SU-DHL-6 (cell line): Measurements from ENCODE around the gene USP30.

Experiments
- H2AFZ ChIP-seq: fragments of 200-600 bp; sonication (generic); 2 replicates; pipeline ENCODE4 v1.6.1; 2014; ENCODE audit warnings: low read depth, mild to moderate bottlenecking, moderate library complexity, mixed read lengths, antibody characterized with exemption, low read length; ENCODE audit not compliant: severe bottlenecking
- H3F3A ChIP-seq: fragments of 200-600 bp; shearing (Covaris generic); 2 replicates; pipeline ENCODE4 v1.6.0; 2016; ENCODE audit warnings: antibody characterized with exemption, mild to moderate bottlenecking; ENCODE audit not compliant: insufficient read depth
- H3K27ac ChIP-seq: fragments of 200-600 bp; sonication (generic); 2 replicates; pipeline ENCODE4 v1.5.1; 2016; ENCODE audit warnings: low read depth, mild to moderate bottlenecking, low read length, moderate library complexity, mixed read lengths
- H3K27me3 ChIP-seq: fragments of 200-600 bp; sonication (generic), shearing (Covaris generic); 2 replicates; pipeline ENCODE4 v1.6.0; 2014; ENCODE audit warnings: mild to moderate bottlenecking, low read length
- H3K36me3 ChIP-seq: fragments of 200-600 bp; sonication (generic); 2 replicates; pipeline ENCODE4 v1.6.1; 2014; ENCODE audit warnings: mild to moderate bottlenecking, low read length, mixed read lengths
- H3K4me2 ChIP-seq: fragments of 300-600, 200-600 bp; shearing (Covaris generic), sonication (generic); 2 replicates; pipeline ENCODE4 v1.6.0; 2014; ENCODE audit warnings: low read length, low read depth, mild to moderate bottlenecking; ENCODE audit not compliant: poor library complexity, severe bottlenecking
- H3K4me3 ChIP-seq: fragments of 200-600 bp; sonication (generic); 2 replicates; pipeline ENCODE4 v1.5.1; 2014; ENCODE audit warnings: antibody characterized with exemption, low read length, mild to moderate bottlenecking, mixed read lengths; ENCODE audit not compliant: insufficient read depth, poor library complexity, severe bottlenecking
- H3K79me2 ChIP-seq: fragments of 200-600 bp; sonication (generic); 2 replicates; pipeline ENCODE4 v1.6.1; 2014; ENCODE audit warnings: mild to moderate bottlenecking, low read length, moderate library complexity; ENCODE audit not compliant: insufficient read depth
- H3K9ac ChIP-seq: fragments of 200-600 bp; sonication (generic); 2 replicates; pipeline ENCODE4 v1.7.0; 2014; ENCODE audit warnings: mild to moderate bottlenecking, low read length
- H3K9me2 ChIP-seq: fragments of 200-600 bp; sonication (generic); replicated peaks from 2 replicates; pipeline ENCODE4 v1.6.1; 2014; ENCODE audit warnings: low read length; ENCODE audit not compliant: insufficient read depth
- H3K9me3 ChIP-seq: fragments of 200-600 bp; sonication (generic); 2 replicates; pipeline ENCODE4 v1.6.1; 2014; ENCODE audit warnings: low read length, mixed read lengths; ENCODE audit not compliant: insufficient read depth
- H4K20me1 ChIP-seq: fragments of 200-600 bp; sonication (generic); 2 replicates; pipeline ENCODE4 v1.6.1; 2014; ENCODE audit warnings: low read depth, mild to moderate bottlenecking, antibody characterized with exemption, low read length, moderate library complexity, mixed read lengths
- CTCF ChIP-seq: fragments of 200-600 bp; sonication (generic); IDR thresholded peaks from one replicate; pipeline ENCODE4 v1.5.1; 2017; ENCODE audit warnings: antibody characterized with exemption, mild to moderate bottlenecking, low read length, moderate library complexity; ENCODE audit not compliant: insufficient read depth, poor library complexity, severe bottlenecking
- EZH2phosphoT487 ChIP-seq: fragments of 200-600 bp; sonication (generic), shearing (Covaris generic); conservative IDR thresholded peaks from 2 replicates; pipeline ENCODE4 v1.6.1; 2018; ENCODE audit warnings: mild to moderate bottlenecking, antibody characterized with exemption, low read length, moderate library complexity, mixed read lengths

Gene USP30

GRCh38 chr12:109097435-109098182, 45.2 kb downstream of the USP30 start, which contains the start of gene UNG:
UNG (plus strand) TSS chr12:109097597; CDS start chr12:109097680, 83 bp downstream.
- H3K9me2 ChIP-seq = no peaks in the 10 kb centered on the region
- peak within 1 kb of the TSS; percentile 75 for H3K27ac ChIP-seq
- H4K20me1 ChIP-seq = no peaks in the 10 kb centered on the region
- peak within 1 kb of the TSS; percentile 96 for H2AFZ ChIP-seq
- H3F3A ChIP-seq = peaks cover 4% of the 10 kb centered on the region; the same call in 1 of the 2 replicates
- peaks cover 3% of the 10 kb centered on the region; the same call in 1 of the 2 replicates for H3K36me3 ChIP-seq
- H3K79me2 ChIP-seq = peaks cover 15% of the 10 kb centered on the region
- H3K4me3 ChIP-seq = peak within 1 kb of the TSS; percentile 93
- peak within 1 kb of the TSS; percentile 85 for H3K4me2 ChIP-seq
- TF ChIP-seq EZH2phosphoT487 = no peak
- TF ChIP-seq CTCF = no peak
- H3K27me3 ChIP-seq = no peaks in the 10 kb centered on the region
- no peaks in the 10 kb centered on the region for H3K9me3 ChIP-seq
- H3K9ac ChIP-seq = peak within 1 kb of the TSS; percentile 80

DNA sequence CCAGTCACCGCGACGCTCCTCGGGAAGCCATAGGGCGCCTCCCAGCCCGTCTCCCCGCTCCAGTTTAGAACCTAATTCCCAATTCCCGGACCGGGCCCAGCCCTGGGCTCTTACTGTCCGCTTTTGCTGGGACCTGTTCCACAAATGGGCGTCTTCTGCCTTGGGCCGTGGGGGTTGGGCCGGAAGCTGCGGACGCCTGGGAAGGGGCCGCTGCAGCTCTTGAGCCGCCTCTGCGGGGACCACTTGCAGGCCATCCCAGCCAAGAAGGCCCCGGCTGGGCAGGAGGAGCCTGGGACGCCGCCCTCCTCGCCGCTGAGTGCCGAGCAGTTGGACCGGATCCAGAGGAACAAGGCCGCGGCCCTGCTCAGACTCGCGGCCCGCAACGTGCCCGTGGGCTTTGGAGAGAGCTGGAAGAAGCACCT, 45.8 kb downstream of the USP30 start:
- Histone ChIP-seq H3K27ac (no peak overlapping the region), H3K9me2 (no peaks in the 10 kb centered on the region), H4K20me1 (no peaks in the 10 kb centered on the region), H3K4me3 (peak overlapping the region; percentile 93), H3K79me2 (peaks cover 10% of the 10 kb centered on the region; the same call in 1 of the 2 replicates), H3K9ac (peak overlapping the region; percentile 80), H3K9me3 (no peaks in the 10 kb centered on the region), H3K4me2 (peak overlapping the region; percentile 85), H3K27me3 (no peaks in the 10 kb centered on the region), H2AFZ (peak overlapping the region; percentile 33), H3F3A (peaks cover 4% of the 10 kb centered on the region; the same call in 1 of the 2 replicates), H3K36me3 (peaks cover 3% of the 10 kb centered on the region; the same call in 1 of the 2 replicates)
- no peak for TF ChIP-seq EZH2phosphoT487
- TF ChIP-seq CTCF = no peak

GRCh38 chr12:109098651-109099050, 46.3 kb downstream of the USP30 start:
- Histone ChIP-seq H3K4me3 (peak overlapping the region; percentile 93), H3K9ac (peak overlapping the region; percentile 80), H3K27me3 (no peaks in the 10 kb centered on the region), H3K27ac (no peak overlapping the region), H4K20me1 (no peaks in the 10 kb centered on the region), H3K79me2 (peaks cover 9% of the 10 kb centered on the region; the same call in 1 of the 2 replicates), H3K4me2 (peak overlapping the region; percentile 85), H3K9me2 (no peaks in the 10 kb centered on the region), H2AFZ (peak overlapping the region; percentile 33), H3K9me3 (no peaks in the 10 kb centered on the region), H3F3A (peaks cover 4% of the 10 kb centered on the region; the same call in 1 of the 2 replicates), H3K36me3 (peaks cover 6% of the 10 kb centered on the region; the same call in 1 of the 2 replicates)
- TF ChIP-seq EZH2phosphoT487 (no peak), CTCF (no peak)
